Neuronal stem cell (in vitro differentiated cells): ENCODE results near the gene SLC16A12.
A peak's percentile ranks its signal among the peaks of the same experiment; 100 is the strongest.

Experiments
- DNase-seq: peaks from one replicate; pipeline ENCODE4 v3.0.0-alpha.2; 2013; ENCODE audit warnings: low spot score
- H2AFZ ChIP-seq: one replicate; pipeline ENCODE4 v1.6.1; 2013; ENCODE audit warnings: mild to moderate bottlenecking, low read length, inconsistent platforms
- H2AK5ac ChIP-seq: 2 replicates; pipeline ENCODE4 v1.6.1; 2013; ENCODE audit warnings: low read depth, mild to moderate bottlenecking, inconsistent platforms, low read length, moderate library complexity, mixed read lengths
- H2BK120ac ChIP-seq: 2 replicates; pipeline ENCODE4 v1.6.1; 2013; ENCODE audit warnings: low read depth, mild to moderate bottlenecking, inconsistent platforms, low read length, moderate library complexity, mixed read lengths
- H2BK12ac ChIP-seq: one replicate; pipeline ENCODE4 v1.6.1; 2013; ENCODE audit warnings: low read length, inconsistent platforms
- H2BK15ac ChIP-seq: 2 replicates; pipeline ENCODE4 v1.6.1; 2013; ENCODE audit warnings: mild to moderate bottlenecking, low read length, inconsistent platforms, mixed read lengths
- H2BK5ac ChIP-seq: one replicate; pipeline ENCODE4 v1.6.1; 2013; ENCODE audit warnings: inconsistent platforms, mild to moderate bottlenecking, low read length, moderate library complexity
- H3K14ac ChIP-seq: one replicate; pipeline ENCODE4 v1.6.1; 2013; ENCODE audit warnings: low read length, inconsistent platforms
- H3K18ac ChIP-seq: 2 replicates; pipeline ENCODE4 v1.6.1; 2013; ENCODE audit warnings: low read length, inconsistent platforms
- H3K23ac ChIP-seq: 2 replicates; pipeline ENCODE4 v1.6.1; 2013; ENCODE audit warnings: low read depth, mild to moderate bottlenecking, mixed read lengths, low read length, inconsistent platforms; ENCODE audit not compliant: poor library complexity
- H3K27ac ChIP-seq: replicated peaks from 3 replicates; pipeline ENCODE4 v1.5.1; 2013; ENCODE audit warnings: low read length, inconsistent platforms
- H3K27me3 ChIP-seq, 3 experiments: 2 replicates each; pipeline ENCODE4 v1.6.1; 2013; ENCODE audit warnings: low read length in 3 of 3, mild to moderate bottlenecking in 2 of 3, inconsistent platforms in 1 of 3, low read depth in 1 of 3, mixed read lengths in 1 of 3, moderate library complexity in 1 of 3; ENCODE audit not compliant: control insufficient read depth in 3 of 3, insufficient read depth in 3 of 3
- H3K36me3 ChIP-seq, 2 donors: replicated peaks in 1 of 2; 2 replicates each; pipeline ENCODE4 v1.6.1; 2013; ENCODE audit warnings: low read length in 2 of 2; ENCODE audit not compliant: control insufficient read depth in 2 of 2, insufficient read depth in 2 of 2
- H3K4ac ChIP-seq: 2 replicates; pipeline ENCODE4 v1.6.1; 2013; ENCODE audit warnings: inconsistent platforms, mild to moderate bottlenecking, low read length, moderate library complexity
- H3K4me1 ChIP-seq, 2 donors: 1 replicate in 1 of 2; 2 replicates in 1 of 2; pipeline ENCODE4 v1.6.1; 2013; ENCODE audit warnings: low read length in 2 of 2, low read depth in 1 of 2; ENCODE audit not compliant: control insufficient read depth in 2 of 2, insufficient read depth in 1 of 2
- H3K4me2 ChIP-seq: one replicate; pipeline ENCODE4 v1.6.1; 2013; ENCODE audit warnings: mild to moderate bottlenecking, low read length, inconsistent platforms; ENCODE audit not compliant: insufficient read depth, poor library complexity, severe bottlenecking
- H3K4me3 ChIP-seq, 2 donors: 2 replicates each; pipeline ENCODE4 v1.5.1; 2013; ENCODE audit warnings: low read length in 2 of 2, mild to moderate bottlenecking in 2 of 2, inconsistent platforms in 1 of 2, moderate library complexity in 1 of 2
- H3K79me1 ChIP-seq: one replicate; pipeline ENCODE4 v1.6.1; 2013; ENCODE audit warnings: low read depth, mild to moderate bottlenecking, inconsistent platforms, low read length, moderate library complexity
- H3K9ac ChIP-seq: one replicate; pipeline ENCODE4 v1.6.1; 2013; ENCODE audit warnings: mild to moderate bottlenecking, low read depth, low read length, inconsistent platforms; ENCODE audit not compliant: poor library complexity
- H3K9me3 ChIP-seq, 2 donors: replicated peaks in 1 of 2; 2 replicates each; pipeline versions ENCODE3 to v1.6.1; 2013; ENCODE audit warnings: low read length in 2 of 2, mild to moderate bottlenecking in 2 of 2, inconsistent platforms in 1 of 2, low read depth in 1 of 2, mixed read lengths in 1 of 2, moderate library complexity in 1 of 2; ENCODE audit not compliant: control insufficient read depth in 2 of 2, insufficient read depth in 1 of 2
- H4K8ac ChIP-seq: one replicate; pipeline ENCODE4 v1.6.1; 2013; ENCODE audit warnings: low read depth, mild to moderate bottlenecking, inconsistent platforms, low read length, moderate library complexity
- H4K91ac ChIP-seq: one replicate; pipeline ENCODE4 v1.6.1; 2013; ENCODE audit warnings: low read length, low read depth, mild to moderate bottlenecking, inconsistent platforms; ENCODE audit not compliant: poor library complexity
- WGBS, 2 donors: extraction: QIAGEN DNeasy Blood & Tissue Kit; methylation state at CpG; one replicate each; pipeline ENCODE4 v1.1.7; 2013; ENCODE audit warnings: missing lambda C conversion rate in 2 of 2, mixed read lengths in 1 of 2; ENCODE audit not compliant: insufficient read length in 2 of 2, insufficient replicate concordance in 1 of 2; ENCODE audit errors: extremely low coverage in 2 of 2; 5-methylcytosine and 5-hydroxymethylcytosine counted together

SLC16A12 gene

DNA sequence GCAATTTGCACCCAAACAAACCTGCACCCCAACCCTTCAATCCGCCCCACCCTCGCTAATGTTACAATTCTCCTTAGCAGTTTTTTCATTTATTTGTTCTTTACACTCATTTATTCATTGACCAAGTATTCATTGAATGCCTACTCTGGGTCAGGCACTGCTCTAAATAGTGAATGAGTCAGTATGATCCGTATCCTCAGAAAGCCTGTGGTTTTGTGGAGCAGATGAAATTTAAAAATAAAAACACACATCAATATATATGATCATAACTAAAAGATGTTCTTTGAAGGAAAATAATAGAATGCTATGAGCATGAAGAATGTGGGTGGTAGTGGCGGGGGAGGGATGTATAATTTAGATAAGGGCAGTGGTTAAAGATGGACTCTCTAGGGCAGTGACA is 107.8 kb downstream of the SLC16A12 start:
- Histone ChIP-seq H3K4me1 (no peaks in the 10 kb centered on the region), H3K79me1 (no peaks in the 10 kb centered on the region), H3K4me3 (no peak overlapping the region), H2BK15ac (no peak overlapping the region), H3K4ac (no peak overlapping the region), H2BK120ac (no peak overlapping the region), H2BK12ac (no peak overlapping the region), H3K9me3 (no peaks in the 10 kb centered on the region), H3K18ac (no peak overlapping the region), H3K14ac (no peak overlapping the region), H4K91ac (no peak overlapping the region), H3K27ac (no peak overlapping the region), H3K36me3 (no peaks in the 10 kb centered on the region), H4K8ac (no peak overlapping the region), H2AK5ac (no peak overlapping the region), H3K4me2 (no peak overlapping the region), H2AFZ (no peak overlapping the region), H3K27me3 (peaks cover 0 to 20% (median 0%) of the 10 kb centered on the region in 3 experiments), H2BK5ac (no peak overlapping the region), H3K23ac (no peak overlapping the region), H3K9ac (no peak overlapping the region)
- 100% methylated on average over 2 of the region's 4 CpGs; no CpG with 5 or more reads in 1 of the 2 donors for WGBS, 2 donors
- DNase-seq: no peak

DNA sequence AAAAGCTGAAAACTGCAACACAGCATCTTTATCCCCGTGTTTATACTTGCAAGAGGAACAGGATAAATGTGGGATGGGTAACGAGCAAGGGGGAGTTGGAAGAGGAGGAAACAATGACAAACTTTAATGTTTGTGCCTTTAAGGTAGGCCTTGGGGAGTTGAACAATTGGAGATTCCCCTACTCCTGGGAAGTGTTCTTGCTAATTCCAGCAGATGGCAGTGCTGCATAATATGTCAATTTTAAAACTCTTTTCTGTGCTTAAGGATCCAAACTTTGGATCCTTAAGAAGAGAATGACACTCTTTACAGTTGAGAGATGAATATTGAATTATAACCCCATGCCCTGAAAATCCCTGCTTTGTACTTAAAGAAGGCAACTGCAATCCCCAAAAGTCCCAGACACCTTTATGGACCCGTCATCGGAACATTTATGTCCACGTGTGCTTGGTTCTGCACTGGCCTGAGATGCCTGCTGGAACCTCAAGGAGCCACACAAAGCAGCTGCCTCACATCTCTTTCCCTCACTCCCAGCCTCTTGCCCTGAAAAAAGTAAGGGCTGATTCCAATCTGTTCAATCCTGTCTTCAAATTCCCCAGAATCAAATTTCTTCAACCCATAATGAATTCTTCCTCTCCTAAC is 109.0 kb downstream of the SLC16A12 start:
- Histone ChIP-seq H3K9me3 (no peaks in the 10 kb centered on the region), H4K8ac (no peak overlapping the region), H3K18ac (no peak overlapping the region), H2BK12ac (no peak overlapping the region), H4K91ac (no peak overlapping the region), H3K27ac (no peak overlapping the region), H3K36me3 (peaks cover 0 to 2% of the 10 kb centered on the region in 2 donors), H3K27me3 (peaks cover 0 to 9% (median 0%) of the 10 kb centered on the region in 3 experiments), H3K4me2 (no peak overlapping the region), H3K14ac (no peak overlapping the region), H2BK120ac (no peak overlapping the region), H3K9ac (no peak overlapping the region), H2BK15ac (no peak overlapping the region), H2AFZ (no peak overlapping the region), H3K79me1 (no peaks in the 10 kb centered on the region), H3K23ac (no peak overlapping the region), H3K4me3 (no peak overlapping the region), H2BK5ac (no peak overlapping the region), H3K4ac (no peak overlapping the region), H3K4me1 (no peaks in the 10 kb centered on the region), H2AK5ac (no peak overlapping the region)
- WGBS, 2 donors: no CpG with 5 or more reads among the region's 5 CpGs
- DNase-seq: peak; percentile 48

GRCh38 chr10:89425000-89425399 is 110.4 kb downstream of the SLC16A12 start:
- H3K79me1 ChIP-seq: no peaks in the 10 kb centered on the region
- H2BK15ac ChIP-seq: no peak overlapping the region
- WGBS, 2 donors: no CpG with 5 or more reads among the region's 5 CpGs
- H3K23ac ChIP-seq: no peak overlapping the region
- no peak overlapping the region for H2BK12ac ChIP-seq
- no peak overlapping the region for H2BK120ac ChIP-seq
- no peak overlapping the region for H3K18ac ChIP-seq
- H3K9ac ChIP-seq: no peak overlapping the region
- no peaks in the 10 kb centered on the region for H3K9me3 ChIP-seq
- H3K36me3 ChIP-seq: peaks cover 0 to 13% of the 10 kb centered on the region in 2 donors
- H3K4me2 ChIP-seq: no peak overlapping the region
- no peak overlapping the region for H3K4ac ChIP-seq
- no peak overlapping the region for H3K14ac ChIP-seq
- H4K8ac ChIP-seq: no peak overlapping the region
- no peak overlapping the region for H2AK5ac ChIP-seq
- H4K91ac ChIP-seq: no peak overlapping the region
- H2AFZ ChIP-seq: no peak overlapping the region
- no peak overlapping the region for H2BK5ac ChIP-seq
- peaks cover 0 to 8% (median 0%) of the 10 kb centered on the region in 3 experiments for H3K27me3 ChIP-seq
- no peak overlapping the region for H3K4me3 ChIP-seq
- H3K27ac ChIP-seq: no peak overlapping the region
- DNase-seq: no peak
- H3K4me1 ChIP-seq: no peaks in the 10 kb centered on the region

DNA sequence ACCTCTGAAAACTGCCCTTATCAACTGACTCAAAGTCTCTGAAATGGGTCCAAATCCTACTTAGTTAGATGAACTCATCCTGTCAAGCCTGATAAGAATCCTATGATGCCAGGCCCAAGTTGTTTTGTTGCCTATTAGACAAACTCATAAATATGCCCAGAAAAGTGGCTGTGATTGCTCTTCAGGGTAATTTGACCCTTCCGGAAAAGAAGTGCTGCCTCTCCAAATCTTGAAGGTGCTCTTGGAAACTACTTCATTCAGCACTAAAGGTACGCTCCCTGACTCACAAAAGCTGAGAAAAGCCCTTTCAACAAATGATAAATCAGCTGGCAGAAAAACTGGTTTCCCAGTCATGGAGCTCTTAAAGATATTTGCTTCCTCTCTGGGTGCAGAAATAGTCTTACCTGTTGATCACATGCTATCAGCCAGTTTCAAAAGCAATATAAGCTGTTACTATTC is 114.3 kb downstream of the SLC16A12 start:
- Histone ChIP-seq H2BK12ac (no peak overlapping the region), H3K4me1 (peaks cover 0 to 1% of the 10 kb centered on the region in 2 donors), H3K79me1 (no peaks in the 10 kb centered on the region), H4K8ac (no peak overlapping the region), H3K27me3 (no peaks in the 10 kb centered on the region), H3K9ac (no peak overlapping the region), H3K4me2 (no peak overlapping the region), H3K4ac (no peak overlapping the region), H3K23ac (no peak overlapping the region), H3K36me3 (peaks cover 4 to 39% of the 10 kb centered on the region in 2 donors), H3K14ac (no peak overlapping the region), H3K18ac (no peak overlapping the region), H2BK15ac (no peak overlapping the region), H2BK5ac (no peak overlapping the region), H3K27ac (no peak overlapping the region), H2AK5ac (no peak overlapping the region), H3K4me3 (no peak overlapping the region), H2BK120ac (no peak overlapping the region), H3K9me3 (peaks cover 0 to 5% of the 10 kb centered on the region in 2 donors), H4K91ac (no peak overlapping the region), H2AFZ (no peak overlapping the region)
- DNase-seq: no peak
- no CpG with 5 or more reads among the region's 2 CpGs for WGBS, 2 donors
